NB4 (cell line): ENCODE measurements around the gene AK8.

Experiments used
- CTCF ChIP-seq: IDR thresholded peaks from one replicate; pipeline ENCODE4 v1.5.1; 2012; ENCODE audit warnings: low read depth, low read length
- MYC ChIP-seq: IDR thresholded peaks from 2 replicates; pipeline ENCODE4 v1.6.1; 2011; ENCODE audit warnings: low read depth, low read length

- TF ChIP-seq CTCF (no peak), MYC (no peak)
Observed at GRCh38 chr9:132869266-132869665, 8.8 kb downstream of the AK8 start.
